HepG2 (cell line): ENCODE measurements around the gene SLC35B4.

Experiments used
- BRCA1 ChIP-seq: sonication (generic); formaldehyde crosslinking; IDR thresholded peaks from 2 replicates; pipeline ENCODE4 v1.4.0; 2020; ENCODE audit warnings: missing genetic modification reagents
- CHD2 ChIP-seq: IDR thresholded peaks from 2 replicates; pipeline ENCODE4 v1.6.1; 2011; ENCODE audit warnings: low read depth, low read length, improper control_type of control experiment
- EZH2 ChIP-seq: conservative IDR thresholded peaks from 2 replicates; pipeline ENCODE4 v1.6.1; 2012; ENCODE audit warnings: mild to moderate bottlenecking, low read depth, low read length, moderate library complexity
- HIVEP1 ChIP-seq: sonication (generic); formaldehyde crosslinking; IDR thresholded peaks from 2 replicates; pipeline ENCODE4 v1.4.0; 2020; ENCODE audit warnings: mild to moderate bottlenecking, missing genetic modification reagents
- MXI1 ChIP-seq: IDR thresholded peaks from 3 replicates; pipeline ENCODE4 v1.6.1; 2012; ENCODE audit warnings: low read depth, low read length, inconsistent platforms, borderline replicate concordance
- SP1 ChIP-seq, 2 experiments: fragments of 450-650 bp in 1 of 2; sonication (generic) in 1 of 2; formaldehyde crosslinking in 1 of 2; IDR thresholded peaks; 2 replicates each; pipeline versions ENCODE4 v1.4.0 to v1.6.1; 2016 to 2020; ENCODE audit warnings: missing genetic modification reagents in 1 of 2
- TBL1XR1 ChIP-seq: fragments of 150-350 bp; IDR thresholded peaks from 2 replicates; pipeline ENCODE4 v1.6.1; 2014; ENCODE audit warnings: borderline replicate concordance, low read length; ENCODE audit not compliant: partially characterized antibody
- ZNF121 ChIP-seq: sonication (generic); formaldehyde crosslinking; IDR thresholded peaks from 2 replicates; pipeline ENCODE4 v1.5.0; 2020; ENCODE audit warnings: mild to moderate bottlenecking, missing genetic modification reagents
- ZNF768 ChIP-seq: sonication (generic); formaldehyde crosslinking; IDR thresholded peaks from 2 replicates; pipeline ENCODE4 v1.4.0; 2020; ENCODE audit warnings: missing genetic modification reagents
- TF ChIP-seq, protein P1 (sequence below): sonication (generic); formaldehyde crosslinking; IDR thresholded peaks from 2 replicates; pipeline ENCODE4 v1.8.0; 2022; ENCODE audit warnings: mild to moderate bottlenecking, missing genetic modification reagents, moderate library complexity
- TF ChIP-seq, protein P2 (sequence below), 2 experiments: sonication (generic) in 1 of 2; formaldehyde crosslinking in 1 of 2; IDR thresholded peaks; 2 replicates each; pipeline versions ENCODE4 v1.5.1 to v1.6.1; 2011 to 2020; ENCODE audit warnings: borderline replicate concordance in 1 of 2, low read depth in 1 of 2, low read length in 1 of 2, mild to moderate bottlenecking in 1 of 2, missing genetic modification reagents in 1 of 2, moderate library complexity in 1 of 2

DNA sequence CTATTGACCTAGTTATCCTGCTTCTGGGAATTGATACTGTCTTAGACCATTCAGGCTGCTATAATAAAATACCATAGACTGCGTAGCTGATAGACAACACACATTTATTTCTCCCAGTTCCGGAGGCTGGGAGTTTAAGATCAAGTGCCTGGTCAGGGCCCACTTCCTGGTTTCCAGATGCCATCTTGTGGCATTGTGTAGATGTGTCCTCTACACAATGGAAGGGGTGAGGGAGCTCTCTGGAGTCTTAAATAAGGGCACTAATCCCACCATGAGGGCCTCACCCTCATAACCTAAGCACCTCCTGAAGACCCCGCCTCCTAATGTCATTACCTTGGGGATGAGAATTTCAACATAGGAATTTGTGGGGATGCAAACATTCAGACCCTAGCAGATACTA is 62.4 kb downstream of the SLC35B4 start:
- TF ChIP-seq ZNF121 (CRISPR knock-in tag), result no peak
- TF ChIP-seq BRCA1 (CRISPR knock-in tag), result no peak
- no peak for TF ChIP-seq MXI1
- TF ChIP-seq, protein P1, sequence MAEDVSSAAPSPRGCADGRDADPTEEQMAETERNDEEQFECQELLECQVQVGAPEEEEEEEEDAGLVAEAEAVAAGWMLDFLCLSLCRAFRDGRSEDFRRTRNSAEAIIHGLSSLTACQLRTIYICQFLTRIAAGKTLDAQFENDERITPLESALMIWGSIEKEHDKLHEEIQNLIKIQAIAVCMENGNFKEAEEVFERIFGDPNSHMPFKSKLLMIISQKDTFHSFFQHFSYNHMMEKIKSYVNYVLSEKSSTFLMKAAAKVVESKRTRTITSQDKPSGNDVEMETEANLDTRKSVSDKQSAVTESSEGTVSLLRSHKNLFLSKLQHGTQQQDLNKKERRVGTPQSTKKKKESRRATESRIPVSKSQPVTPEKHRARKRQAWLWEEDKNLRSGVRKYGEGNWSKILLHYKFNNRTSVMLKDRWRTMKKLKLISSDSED (CRISPR knock-in tag), result no peak
- no peak for TF ChIP-seq SP1 (IDR thresholded peaks at IDR 0.05)
- TF ChIP-seq SP1 (CRISPR knock-in tag; IDR thresholded peaks at IDR 0.05), result no peak
- TF ChIP-seq CHD2, result no peak
- no peak for TF ChIP-seq ZNF768 (CRISPR knock-in tag)
- TF ChIP-seq EZH2, result no peak
- no peak for TF ChIP-seq TBL1XR1
- TF ChIP-seq, protein P2, sequence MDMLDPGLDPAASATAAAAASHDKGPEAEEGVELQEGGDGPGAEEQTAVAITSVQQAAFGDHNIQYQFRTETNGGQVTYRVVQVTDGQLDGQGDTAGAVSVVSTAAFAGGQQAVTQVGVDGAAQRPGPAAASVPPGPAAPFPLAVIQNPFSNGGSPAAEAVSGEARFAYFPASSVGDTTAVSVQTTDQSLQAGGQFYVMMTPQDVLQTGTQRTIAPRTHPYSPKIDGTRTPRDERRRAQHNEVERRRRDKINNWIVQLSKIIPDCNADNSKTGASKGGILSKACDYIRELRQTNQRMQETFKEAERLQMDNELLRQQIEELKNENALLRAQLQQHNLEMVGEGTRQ (IDR thresholded peaks at IDR 0.05; ENCODE audit: low read depth, low read length), result no peak
- TF ChIP-seq, protein P2 (CRISPR knock-in tag; IDR thresholded peaks at IDR 0.05; ENCODE audit: borderline replicate concordance), result no peak
- no peak for TF ChIP-seq HIVEP1
